ENCODE measurements around the gene MYO5A.

The MYO5A gene

DNA sequence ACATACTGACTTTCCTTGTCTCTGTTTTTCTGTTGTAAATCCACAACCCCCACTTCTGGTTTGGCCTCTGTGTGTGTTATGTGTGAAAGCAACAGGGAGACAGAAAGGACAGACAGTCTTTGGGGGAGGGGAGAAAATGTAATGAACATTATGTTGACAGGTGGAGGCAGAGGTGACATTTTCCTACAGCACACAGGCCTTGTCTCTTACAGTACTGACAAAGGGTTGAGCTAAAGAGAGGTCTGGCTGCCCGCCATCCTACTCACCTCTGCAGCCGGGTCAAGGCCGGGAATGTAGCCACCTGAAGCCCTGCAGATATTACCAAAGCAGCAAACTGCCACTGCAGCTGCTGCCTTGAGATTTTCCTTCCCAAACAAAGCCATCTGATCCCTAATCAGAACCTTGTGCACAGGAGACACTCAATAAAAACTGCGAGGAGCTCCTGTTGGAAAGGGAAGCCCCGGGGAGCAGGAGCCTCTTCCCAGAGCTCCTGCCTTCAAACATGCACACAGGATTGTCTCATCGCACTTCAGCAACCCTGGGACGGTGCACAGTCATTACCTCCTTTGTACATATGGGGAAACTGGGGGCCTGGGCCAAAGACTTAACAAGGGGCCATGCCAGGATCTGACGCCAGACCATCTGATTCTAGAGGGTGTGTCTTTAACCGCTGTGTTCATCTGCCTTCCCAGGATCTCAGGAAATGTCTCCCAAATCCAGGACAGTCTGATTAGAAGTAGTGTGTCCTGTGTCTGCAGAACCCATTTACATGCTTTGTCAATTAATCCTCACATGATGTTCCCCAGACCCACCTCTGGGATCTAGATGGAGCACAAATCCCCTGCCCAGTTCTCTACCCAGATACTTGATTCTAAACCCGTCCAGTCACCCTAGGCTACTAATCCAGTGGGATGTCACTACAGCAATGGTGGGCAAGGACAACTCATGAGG, 247.3 kb downstream of the MYO5A start:
- TF ChIP-seq, protein P1, sequence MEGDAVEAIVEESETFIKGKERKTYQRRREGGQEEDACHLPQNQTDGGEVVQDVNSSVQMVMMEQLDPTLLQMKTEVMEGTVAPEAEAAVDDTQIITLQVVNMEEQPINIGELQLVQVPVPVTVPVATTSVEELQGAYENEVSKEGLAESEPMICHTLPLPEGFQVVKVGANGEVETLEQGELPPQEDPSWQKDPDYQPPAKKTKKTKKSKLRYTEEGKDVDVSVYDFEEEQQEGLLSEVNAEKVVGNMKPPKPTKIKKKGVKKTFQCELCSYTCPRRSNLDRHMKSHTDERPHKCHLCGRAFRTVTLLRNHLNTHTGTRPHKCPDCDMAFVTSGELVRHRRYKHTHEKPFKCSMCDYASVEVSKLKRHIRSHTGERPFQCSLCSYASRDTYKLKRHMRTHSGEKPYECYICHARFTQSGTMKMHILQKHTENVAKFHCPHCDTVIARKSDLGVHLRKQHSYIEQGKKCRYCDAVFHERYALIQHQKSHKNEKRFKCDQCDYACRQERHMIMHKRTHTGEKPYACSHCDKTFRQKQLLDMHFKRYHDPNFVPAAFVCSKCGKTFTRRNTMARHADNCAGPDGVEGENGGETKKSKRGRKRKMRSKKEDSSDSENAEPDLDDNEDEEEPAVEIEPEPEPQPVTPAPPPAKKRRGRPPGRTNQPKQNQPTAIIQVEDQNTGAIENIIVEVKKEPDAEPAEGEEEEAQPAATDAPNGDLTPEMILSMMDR (IDR thresholded peaks at IDR 0.05; ENCODE audit: extremely low read depth, insufficient read depth, missing control alignments) = no peak
- no peak for DNase-seq (ENCODE audit: low spot score)
- in situ Hi-C loops (cut with MboI; ENCODE audit: low pct_unique_long_range_greater_than_20kb, low sequenced_read_pairs, unreplicated experiment) = no loop called here

GRCh38 chr15:52280326-52281084, 248.2 kb downstream of the MYO5A start:
- no peak for DNase-seq (ENCODE audit: low spot score)
- TF ChIP-seq, protein P1 (IDR thresholded peaks at IDR 0.05; ENCODE audit: extremely low read depth, insufficient read depth, missing control alignments) = no peak
- in situ Hi-C loops (cut with MboI; ENCODE audit: low pct_unique_long_range_greater_than_20kb, low sequenced_read_pairs, unreplicated experiment) = no loop called here

- in situ Hi-C loops (cut with MboI; ENCODE audit: low pct_unique_long_range_greater_than_20kb, low sequenced_read_pairs, unreplicated experiment) = no loop called here
- TF ChIP-seq, protein P1 (IDR thresholded peaks at IDR 0.05; ENCODE audit: extremely low read depth, insufficient read depth, missing control alignments) = no peak
- no peak for DNase-seq (ENCODE audit: low spot score)
Measured at GRCh38 chr15:52278636-52279367, 249.9 kb downstream of the MYO5A start.

- no peak for DNase-seq (ENCODE audit: low spot score)
- TF ChIP-seq, protein P1 (IDR thresholded peaks at IDR 0.05; ENCODE audit: extremely low read depth, insufficient read depth, missing control alignments) = no peak
- in situ Hi-C loops (cut with MboI; ENCODE audit: low pct_unique_long_range_greater_than_20kb, low sequenced_read_pairs, unreplicated experiment) = no loop called here
Measured at GRCh38 chr15:52278135-52278534, 250.5 kb downstream of the MYO5A start.

GRCh38 chr15:52277575-52277974, 251.1 kb downstream of the MYO5A start:
- TF ChIP-seq, protein P1 (IDR thresholded peaks at IDR 0.05; ENCODE audit: extremely low read depth, insufficient read depth, missing control alignments) = no peak
- in situ Hi-C loops (cut with MboI; ENCODE audit: low pct_unique_long_range_greater_than_20kb, low sequenced_read_pairs, unreplicated experiment) = no loop called here
- DNase-seq (ENCODE audit: low spot score) = no peak

GRCh38 chr15:52276256-52276770, 252.4 kb downstream of the MYO5A start:
- TF ChIP-seq, protein P1 (IDR thresholded peaks at IDR 0.05; ENCODE audit: extremely low read depth, insufficient read depth, missing control alignments) = no peak
- in situ Hi-C loops (cut with MboI; ENCODE audit: low pct_unique_long_range_greater_than_20kb, low sequenced_read_pairs, unreplicated experiment) = no loop called here
- no peak for DNase-seq (ENCODE audit: low spot score)

Measured in GM13977 (cell line).